Gastroesophageal sphincter (tissue), 3 donors: ENCODE measurements around the gene ARHGAP26.

ENCODE experiments used
- POLR2A ChIP-seq, 2 donors: fragments of 450-650 bp; IDR thresholded peaks; one replicate each; pipeline ENCODE4 v1.6.1; 2017; ENCODE audit warnings: antibody characterized with exemption in 2 of 2, mild to moderate bottlenecking in 2 of 2, moderate library complexity in 1 of 2
- POLR2AphosphoS5 ChIP-seq: sonication (generic); formaldehyde crosslinking; IDR thresholded peaks from one replicate; pipeline ENCODE4 v1.6.1; 2017; ENCODE audit warnings: antibody characterized with exemption
- TF ChIP-seq, protein P1 (sequence below), 4 experiments: fragments of 200-600 bp in 2 of 4; fragments of 450-650 bp in 2 of 4; sonication (generic) in 1 of 4; IDR thresholded peaks; one replicate each; pipeline ENCODE4 v1.5.1; 2017 to 2019; ENCODE audit warnings: antibody characterized with exemption in 4 of 4, mild to moderate bottlenecking in 2 of 4, moderate library complexity in 2 of 4

GRCh38 chr5:143128412-143129071 is 358.4 kb downstream of the ARHGAP26 start:
- TF ChIP-seq POLR2AphosphoS5 (peak; percentile 3), POLR2A (IDR thresholded peaks at IDR 0.05) (no peak)
- TF ChIP-seq, protein P1, sequence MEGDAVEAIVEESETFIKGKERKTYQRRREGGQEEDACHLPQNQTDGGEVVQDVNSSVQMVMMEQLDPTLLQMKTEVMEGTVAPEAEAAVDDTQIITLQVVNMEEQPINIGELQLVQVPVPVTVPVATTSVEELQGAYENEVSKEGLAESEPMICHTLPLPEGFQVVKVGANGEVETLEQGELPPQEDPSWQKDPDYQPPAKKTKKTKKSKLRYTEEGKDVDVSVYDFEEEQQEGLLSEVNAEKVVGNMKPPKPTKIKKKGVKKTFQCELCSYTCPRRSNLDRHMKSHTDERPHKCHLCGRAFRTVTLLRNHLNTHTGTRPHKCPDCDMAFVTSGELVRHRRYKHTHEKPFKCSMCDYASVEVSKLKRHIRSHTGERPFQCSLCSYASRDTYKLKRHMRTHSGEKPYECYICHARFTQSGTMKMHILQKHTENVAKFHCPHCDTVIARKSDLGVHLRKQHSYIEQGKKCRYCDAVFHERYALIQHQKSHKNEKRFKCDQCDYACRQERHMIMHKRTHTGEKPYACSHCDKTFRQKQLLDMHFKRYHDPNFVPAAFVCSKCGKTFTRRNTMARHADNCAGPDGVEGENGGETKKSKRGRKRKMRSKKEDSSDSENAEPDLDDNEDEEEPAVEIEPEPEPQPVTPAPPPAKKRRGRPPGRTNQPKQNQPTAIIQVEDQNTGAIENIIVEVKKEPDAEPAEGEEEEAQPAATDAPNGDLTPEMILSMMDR (IDR thresholded peaks at IDR 0.05): no peak
